GM18526 (cell line): Measurements from ENCODE around the gene TP53BP1.

ENCODE experiments used
- POLR2A ChIP-seq: IDR thresholded peaks from 3 replicates; pipeline ENCODE4 v1.6.1; 2011; ENCODE audit not compliant: insufficient read length; ENCODE audit errors: extremely low read depth

TP53BP1 gene

GRCh38 chr15:43492673-43493601 is at the start of gene TP53BP1:
Gene TP53BP1 (minus strand): TSS chr15:43493156. CDS start chr15:43493043, 113 bp downstream.
- TF ChIP-seq POLR2A, result peak; percentile 40

GRCh38 chr15:43541785-43542184 is 48.8 kb upstream of the TP53BP1 start:
- TF ChIP-seq POLR2A, result no peak

- no peak for TF ChIP-seq POLR2A
Measured at GRCh38 chr15:43538091-43538490, 45.1 kb upstream of the TP53BP1 start.

GRCh38 chr15:43534897-43535296 is 41.9 kb upstream of the TP53BP1 start:
- no peak for TF ChIP-seq POLR2A

GRCh38 chr15:43531018-43531670 is 38.2 kb upstream of the TP53BP1 start:
- TF ChIP-seq POLR2A, result no peak

GRCh38 chr15:43529587-43530345 is 36.8 kb upstream of the TP53BP1 start:
- no peak for TF ChIP-seq POLR2A

- TF ChIP-seq POLR2A, result no peak
Measured at GRCh38 chr15:43529141-43529540, 36.2 kb upstream of the TP53BP1 start.

GRCh38 chr15:43528542-43529007 is 35.6 kb upstream of the TP53BP1 start:
- no peak for TF ChIP-seq POLR2A

- no peak for TF ChIP-seq POLR2A
Measured at GRCh38 chr15:43527802-43528541, 35.0 kb upstream of the TP53BP1 start.

- TF ChIP-seq POLR2A, result no peak
Measured at GRCh38 chr15:43527016-43527801, 34.3 kb upstream of the TP53BP1 start.

GRCh38 chr15:43526261-43526930 is 33.4 kb upstream of the TP53BP1 start:
- TF ChIP-seq POLR2A, result no peak

GRCh38 chr15:43525131-43525530 is 32.2 kb upstream of the TP53BP1 start:
- TF ChIP-seq POLR2A, result no peak

- TF ChIP-seq POLR2A, result no peak
Measured at GRCh38 chr15:43524254-43524845, 31.4 kb upstream of the TP53BP1 start.
